Head of caudate nucleus (tissue), 42 donors: Measurements from ENCODE around the gene NBPF3.

Experiments used
- DNase-seq, 42 donors: peaks; one replicate each; pipeline versions ENCODE4 v3.0.0 to v3.0.0-alpha.2; 2020 to 2021; ENCODE audit warnings: mixed read lengths in 7 of 42
- intact Hi-C: fragments of 100-400 bp; cut with DNase I; formaldehyde crosslinking; loops from one replicate; pipeline ENCODE4 v1.15.0; 2022

NBPF3 gene

GRCh38 chr1:21489146-21489545 is 49.2 kb downstream of the NBPF3 start:
- DNase-seq = no peak
- intact Hi-C loops = no loop called here

- peak in 22 of 42 donors; percentile 13 to 63 (median 34) for DNase-seq
- intact Hi-C loops = no loop called here
Observed at GRCh38 chr1:21490774-21491487, 51.0 kb downstream of the NBPF3 start.

GRCh38 chr1:21491488-21492355 is 51.8 kb downstream of the NBPF3 start:
- intact Hi-C loops = no loop called here
- DNase-seq = no peak

GRCh38 chr1:21492356-21492625 is 52.4 kb downstream of the NBPF3 start:
- intact Hi-C loops = no loop called here
- no peak for DNase-seq

GRCh38 chr1:21494196-21494595 is 54.3 kb downstream of the NBPF3 start:
- intact Hi-C loops = no loop called here
- DNase-seq = no peak

GRCh38 chr1:21495225-21495820 is 55.4 kb downstream of the NBPF3 start:
- peak in 1 of 42 donors; percentile 40 for DNase-seq
- intact Hi-C loops = no loop called here

- DNase-seq = no peak
- intact Hi-C loops = no loop called here
Observed at GRCh38 chr1:21496063-21496462, 56.1 kb downstream of the NBPF3 start.

- no peak for DNase-seq
- intact Hi-C loops = no loop called here
Observed at GRCh38 chr1:21496886-21497285, 56.9 kb downstream of the NBPF3 start.

- DNase-seq = no peak
- intact Hi-C loops = no loop called here
Observed at GRCh38 chr1:21497466-21498061, 57.6 kb downstream of the NBPF3 start.

GRCh38 chr1:21499283-21499950 is 59.5 kb downstream of the NBPF3 start:
- intact Hi-C loops = no loop called here

GRCh38 chr1:21503706-21504377 is 63.9 kb downstream of the NBPF3 start:
- intact Hi-C loops = no loop called here
- peak in 11 of 42 donors; percentile 16 to 62 (median 37) for DNase-seq

More at GRCh38 chr1:21499283-21499950, 59.5 kb downstream of the NBPF3 start:
- no peak for DNase-seq

- intact Hi-C loops = no loop called here
- DNase-seq = no peak
Observed at GRCh38 chr1:21506804-21507203, 66.9 kb downstream of the NBPF3 start.

GRCh38 chr1:21507511-21508270 is 67.8 kb downstream of the NBPF3 start:
- no peak for DNase-seq
- intact Hi-C loops = no loop called here

GRCh38 chr1:21508580-21509350 is 68.8 kb downstream of the NBPF3 start:
- intact Hi-C loops = no loop called here
- peak in 39 of 42 donors; percentile 19 to 87 (median 66) for DNase-seq

- intact Hi-C loops = loop anchor here (2.0 kb wide), 1 partner anchor 149 kb away; no protein-coding TSS in a partner anchor
- no peak for DNase-seq
Observed at GRCh38 chr1:21509351-21510112, 69.6 kb downstream of the NBPF3 start, which contains the start of gene ALPL. TSS of gene ALPL (plus strand) at chr1:21509423. CDS start at chr1:21554082, 44,659 bp downstream.

- intact Hi-C loops = loop anchor here (2.0 kb wide), 1 partner anchor 149 kb away; no protein-coding TSS in a partner anchor
- no peak for DNase-seq
Observed at GRCh38 chr1:21510113-21510493, 70.2 kb downstream of the NBPF3 start.
